Measurements from ENCODE around the gene PDCD1.

The PDCD1 gene

GRCh38 chr2:241857572-241858121 lies 1.0 kb downstream of the PDCD1 start:
- TF ChIP-seq FOXP2 (optimal IDR thresholded peaks at IDR 0.05; ENCODE audit: borderline replicate concordance, extremely low read depth, extremely low read length, insufficient read depth) (no peak), SIN3A (IDR thresholded peaks at IDR 0.05; ENCODE audit: borderline replicate concordance, insufficient read depth, low read length) (no peak), POLR2AphosphoS5 (IDR thresholded peaks at IDR 0.05; ENCODE audit: low read depth, low read length) (no peak), REST (IDR thresholded peaks at IDR 0.05; ENCODE audit: insufficient read depth in 1 of 2, low read depth in 2 of 2, low read length in 2 of 2) (no peak), TAF1 (IDR thresholded peaks at IDR 0.05; ENCODE audit: borderline replicate concordance, insufficient read depth, low read length) (no peak)

- TF ChIP-seq SIN3A (IDR thresholded peaks at IDR 0.05; ENCODE audit: borderline replicate concordance, insufficient read depth, low read length) (no peak), TAF1 (IDR thresholded peaks at IDR 0.05; ENCODE audit: borderline replicate concordance, insufficient read depth, low read length) (no peak), POLR2AphosphoS5 (IDR thresholded peaks at IDR 0.05; ENCODE audit: low read depth, low read length) (no peak), REST (IDR thresholded peaks at IDR 0.05; ENCODE audit: insufficient read depth in 1 of 2, low read depth in 2 of 2, low read length in 2 of 2) (no peak), FOXP2 (optimal IDR thresholded peaks at IDR 0.05; ENCODE audit: borderline replicate concordance, extremely low read depth, extremely low read length, insufficient read depth) (no peak)
Measured at GRCh38 chr2:241857041-241857541, 1.6 kb downstream of the PDCD1 start.

DNA sequence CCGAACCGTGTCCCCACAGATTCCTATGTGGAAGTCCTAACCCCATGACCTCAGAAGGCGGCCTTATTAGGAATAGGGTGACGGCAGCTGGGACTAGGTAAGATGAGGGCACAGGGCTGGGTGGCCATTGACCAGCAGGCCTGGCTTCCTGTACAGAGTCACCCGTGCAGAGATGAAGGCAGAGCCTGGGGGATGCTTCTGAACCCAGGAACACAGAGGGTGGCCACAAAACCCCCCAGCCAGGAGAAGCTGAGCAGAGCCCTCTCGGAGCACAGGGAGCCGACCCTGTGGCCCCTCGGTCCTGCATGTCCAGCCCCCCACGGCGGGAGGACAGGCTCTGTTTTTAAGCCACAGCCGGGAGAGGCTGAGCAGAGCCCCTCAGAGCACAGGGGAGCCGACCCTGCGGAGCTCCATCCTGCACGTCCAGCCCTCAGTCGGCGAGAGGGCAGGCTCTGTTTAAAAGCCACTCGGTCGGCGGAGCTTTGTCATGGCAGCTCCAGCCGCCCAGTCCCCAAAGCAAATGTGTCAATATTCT lies 2.7 kb downstream of the PDCD1 start:
- no peak for TF ChIP-seq POLR2AphosphoS5 (IDR thresholded peaks at IDR 0.05; ENCODE audit: low read depth, low read length)
- TF ChIP-seq REST (IDR thresholded peaks at IDR 0.05; ENCODE audit: insufficient read depth in 1 of 2, low read depth in 2 of 2, low read length in 2 of 2): no peak
- no peak for TF ChIP-seq SIN3A (IDR thresholded peaks at IDR 0.05; ENCODE audit: borderline replicate concordance, insufficient read depth, low read length)
- no peak for TF ChIP-seq TAF1 (IDR thresholded peaks at IDR 0.05; ENCODE audit: borderline replicate concordance, insufficient read depth, low read length)
- TF ChIP-seq FOXP2 (optimal IDR thresholded peaks at IDR 0.05; ENCODE audit: borderline replicate concordance, extremely low read depth, extremely low read length, insufficient read depth): no peak

- TF ChIP-seq SIN3A (IDR thresholded peaks at IDR 0.05; ENCODE audit: borderline replicate concordance, insufficient read depth, low read length) (no peak), FOXP2 (optimal IDR thresholded peaks at IDR 0.05; ENCODE audit: borderline replicate concordance, extremely low read depth, extremely low read length, insufficient read depth) (no peak), POLR2AphosphoS5 (IDR thresholded peaks at IDR 0.05; ENCODE audit: low read depth, low read length) (no peak), TAF1 (IDR thresholded peaks at IDR 0.05; ENCODE audit: borderline replicate concordance, insufficient read depth, low read length) (no peak), REST (IDR thresholded peaks at IDR 0.05; ENCODE audit: insufficient read depth in 1 of 2, low read depth in 2 of 2, low read length in 2 of 2) (no peak)
Measured at GRCh38 chr2:241855245-241855887, 3.3 kb downstream of the PDCD1 start.

All from PFSK-1 (cell line).